Upper lobe of left lung (tissue), 4 donors: ENCODE results near the gene EFCAB5.

Experiments used
- CTCF ChIP-seq, 6 experiments: fragments of 450-650 bp in 4 of 6; fragments of 200-600 bp in 2 of 6; sonication (generic) in 2 of 6; IDR thresholded peaks; one replicate each; pipeline ENCODE4 v1.5.1; 2016 to 2019; ENCODE audit warnings: antibody characterized with exemption in 6 of 6
- EP300 ChIP-seq, 4 donors: sonication (generic); formaldehyde crosslinking; IDR thresholded peaks; one replicate each; pipeline ENCODE4 v1.5.1; 2017; ENCODE audit warnings: antibody characterized with exemption in 4 of 4, control low read depth in 2 of 4
- POLR2A ChIP-seq, 4 donors: fragments of 450-650 bp; IDR thresholded peaks; one replicate each; pipeline ENCODE4 v1.5.1; 2016 to 2017; ENCODE audit warnings: antibody characterized with exemption in 4 of 4, mild to moderate bottlenecking in 2 of 4
- POLR2AphosphoS5 ChIP-seq, 2 donors: sonication (generic); formaldehyde crosslinking; IDR thresholded peaks; one replicate each; pipeline ENCODE4 v1.5.1; 2017; ENCODE audit warnings: antibody characterized with exemption in 2 of 2

DNA sequence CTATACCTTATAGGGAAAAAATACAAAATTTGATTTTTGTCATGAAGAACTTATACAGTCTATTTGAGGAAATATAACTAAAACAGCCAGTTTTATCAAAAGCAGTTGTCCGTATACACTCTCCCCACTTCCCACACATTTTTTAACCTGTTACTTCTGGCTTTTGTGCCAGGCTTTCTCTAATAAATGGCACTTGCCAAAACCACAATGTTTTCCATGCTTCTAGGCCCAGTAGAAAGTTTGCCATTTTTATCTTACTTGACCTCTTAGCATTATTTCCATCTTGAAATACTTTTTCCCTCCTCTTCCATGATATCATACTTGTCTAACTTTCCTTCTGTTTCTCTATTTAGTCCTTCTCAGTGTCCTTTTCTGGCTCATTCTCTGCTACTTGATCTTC is 38.8 kb downstream of the EFCAB5 start:
- no peak for TF ChIP-seq CTCF (IDR thresholded peaks at IDR 0.05)
- no peak for TF ChIP-seq EP300 (IDR thresholded peaks at IDR 0.05)
- no peak for TF ChIP-seq POLR2A (IDR thresholded peaks at IDR 0.05)
- no peak for TF ChIP-seq POLR2AphosphoS5 (IDR thresholded peaks at IDR 0.05)
